K562 (cell line): ENCODE measurements around the gene FANCC. TPM values are rescaled to one million over a fixed set of nuclear protein-coding genes. Genes with fewer than 3 reads are reported as not detected.

ENCODE experiments used
- BCOR ChIP-seq: fragments of 450-650 bp; IDR thresholded peaks from 2 replicates; pipeline ENCODE4 v1.6.1; 2016
- FOXK2 ChIP-seq, 2 experiments: fragments of 450-650 bp; IDR thresholded peaks in 1 of 2; conservative IDR thresholded peaks in 1 of 2; 2 replicates each; pipeline ENCODE4 v1.6.1; 2016; ENCODE audit warnings: low read depth in 2 of 2, mild to moderate bottlenecking in 1 of 2
- HDAC8 ChIP-seq: fragments of 450-650 bp; IDR thresholded peaks from 2 replicates; pipeline ENCODE4 v1.6.1; 2016; ENCODE audit warnings: mild to moderate bottlenecking, missing genetic modification characterization, moderate library complexity, missing compliant biosample characterization
- KHSRP ChIP-seq: fragments of 450-650 bp; IDR thresholded peaks from 2 replicates; pipeline ENCODE4 v1.6.1; 2017
- LEF1 ChIP-seq: fragments of 450-650 bp; IDR thresholded peaks from 2 replicates; pipeline ENCODE4 v1.6.1; 2016; ENCODE audit warnings: mild to moderate bottlenecking
- MTA1 ChIP-seq: fragments of 450-650 bp; IDR thresholded peaks from 2 replicates; pipeline ENCODE4 v1.6.1; 2017; ENCODE audit warnings: borderline replicate concordance
- NEUROD1 ChIP-seq: fragments of 150-350 bp; IDR thresholded peaks from 2 replicates; pipeline ENCODE4 v1.6.1; 2014; ENCODE audit warnings: borderline replicate concordance, low read length, low read depth; ENCODE audit not compliant: partially characterized antibody
- NFIX ChIP-seq: fragments of 250-450 bp; sonication (Bioruptor Pico); IDR thresholded peaks from 2 replicates; pipeline ENCODE4 v1.4.0; 2020; ENCODE audit warnings: low read depth, mild to moderate bottlenecking, moderate library complexity
- NR4A1 ChIP-seq, 2 experiments: fragments of 250-450 bp in 1 of 2; fragments of 450-650 bp in 1 of 2; sonication (Bioruptor Pico) in 1 of 2; IDR thresholded peaks; 2 replicates each; pipeline versions ENCODE4 v1.4.0 to v1.6.1; 2016 to 2020; ENCODE audit warnings: mild to moderate bottlenecking in 2 of 2, missing compliant biosample characterization in 1 of 2, missing genetic modification characterization in 1 of 2, moderate library complexity in 1 of 2
- RAD51 ChIP-seq: fragments of 450-650 bp; IDR thresholded peaks from 2 replicates; pipeline ENCODE4 v1.7.1; 2016; ENCODE audit warnings: low read depth, mild to moderate bottlenecking, borderline replicate concordance
- RFX5 ChIP-seq: IDR thresholded peaks from 2 replicates; pipeline ENCODE4 v1.6.1; 2011; ENCODE audit warnings: low read depth, mild to moderate bottlenecking, improper control_type of control experiment, low read length
- SETDB1 ChIP-seq: IDR thresholded peaks from one replicate; pipeline ENCODE4 v1.6.1; 2012; ENCODE audit warnings: low read length, control low read depth, inconsistent platforms
- SPI1 ChIP-seq: IDR thresholded peaks from 2 replicates; pipeline ENCODE4 v1.6.1; 2011; ENCODE audit warnings: low read depth, low read length, control low read depth, borderline replicate concordance
- TAF1 ChIP-seq: IDR thresholded peaks from 2 replicates; pipeline ENCODE4 v1.6.1; 2011; ENCODE audit warnings: mild to moderate bottlenecking, low read length, moderate library complexity; ENCODE audit not compliant: insufficient read depth, control insufficient read depth, severe bottlenecking; ENCODE audit errors: extremely low read depth
- ZNF324 ChIP-seq: fragments of 250-450 bp; sonication (Bioruptor Pico); IDR thresholded peaks from 2 replicates; pipeline ENCODE4 v1.4.0; 2020; ENCODE audit warnings: mild to moderate bottlenecking
- ZNF586 ChIP-seq: fragments of 450-650 bp; formaldehyde crosslinking; conservative IDR thresholded peaks from 2 replicates; pipeline ENCODE4 v1.4.0; 2020; ENCODE audit warnings: mild to moderate bottlenecking, moderate library complexity
- ZNF644 ChIP-seq: fragments of 200-800 bp; sonication (Bioruptor generic); IDR thresholded peaks from 2 replicates; pipeline ENCODE4 v1.6.1; 2016; ENCODE audit warnings: low read depth, missing genetic modification characterization, missing compliant biosample characterization
- polyA plus RNA-seq, 8 experiments: library from polyadenylated mRNA; depleted of rRNA in 4 of 8; stranded (reverse) in 5 of 8; unstranded in 3 of 8; fragments of >200 nt; fragmentation: Nextera tagmentation in 2 of 8; fragmentation: Illumina TruSeq in 1 of 8; extraction: Ambion mirVana in 2 of 8; extraction: Trizol in 1 of 8; gene quantifications; 2 replicates each; pipeline versions ENCODE4 v1.2.1 to v1.2.3, GENCODE V29; 2011 to 2014; ENCODE audit warnings: inconsistent platforms in 1 of 8, missing spikeins in 1 of 8
- total RNA-seq, 7 experiments: library from RNA; depleted of rRNA in 6 of 7; stranded (reverse); fragments of >200 nt in 6 of 7; fragmentation: Illumina TruSeq in 2 of 7; extraction: Trizol in 2 of 7; gene quantifications; 2 replicates each; pipeline versions ENCODE4 v1.2.1 to v1.2.3, GENCODE V29; 2011 to 2021; ENCODE audit warnings: low replicate concordance in 1 of 7
- TF ChIP-seq, protein P1 (sequence below): sonication (generic); formaldehyde crosslinking; IDR thresholded peaks from 2 replicates; pipeline ENCODE4 v1.8.0; 2022; ENCODE audit warnings: missing genetic modification reagents, mild to moderate bottlenecking, borderline replicate concordance
- TF ChIP-seq, protein P2 (sequence below): IDR thresholded peaks from 2 replicates; pipeline ENCODE4 v1.6.1; 2012; ENCODE audit warnings: low read depth, low read length, improper control_type of control experiment, borderline replicate concordance
- TF ChIP-seq, protein P3 (sequence below): fragments of 250-450 bp; sonication (Bioruptor Pico); IDR thresholded peaks from 2 replicates; pipeline ENCODE4 v1.4.0; 2020; ENCODE audit warnings: borderline replicate concordance
- TF ChIP-seq, protein P4 (sequence below): sonication (generic); formaldehyde crosslinking; IDR thresholded peaks from 2 replicates; pipeline ENCODE4 v1.9.0; 2022; ENCODE audit warnings: mild to moderate bottlenecking, missing genetic modification reagents

Gene FANCC
- total and polyA plus RNA-seq, 9 of the 15 experiments (the other 6 are each of a cell fraction or from before 2014, with no cell fraction given) = 4.6 to 18.4 (median 14.2) TPM

DNA sequence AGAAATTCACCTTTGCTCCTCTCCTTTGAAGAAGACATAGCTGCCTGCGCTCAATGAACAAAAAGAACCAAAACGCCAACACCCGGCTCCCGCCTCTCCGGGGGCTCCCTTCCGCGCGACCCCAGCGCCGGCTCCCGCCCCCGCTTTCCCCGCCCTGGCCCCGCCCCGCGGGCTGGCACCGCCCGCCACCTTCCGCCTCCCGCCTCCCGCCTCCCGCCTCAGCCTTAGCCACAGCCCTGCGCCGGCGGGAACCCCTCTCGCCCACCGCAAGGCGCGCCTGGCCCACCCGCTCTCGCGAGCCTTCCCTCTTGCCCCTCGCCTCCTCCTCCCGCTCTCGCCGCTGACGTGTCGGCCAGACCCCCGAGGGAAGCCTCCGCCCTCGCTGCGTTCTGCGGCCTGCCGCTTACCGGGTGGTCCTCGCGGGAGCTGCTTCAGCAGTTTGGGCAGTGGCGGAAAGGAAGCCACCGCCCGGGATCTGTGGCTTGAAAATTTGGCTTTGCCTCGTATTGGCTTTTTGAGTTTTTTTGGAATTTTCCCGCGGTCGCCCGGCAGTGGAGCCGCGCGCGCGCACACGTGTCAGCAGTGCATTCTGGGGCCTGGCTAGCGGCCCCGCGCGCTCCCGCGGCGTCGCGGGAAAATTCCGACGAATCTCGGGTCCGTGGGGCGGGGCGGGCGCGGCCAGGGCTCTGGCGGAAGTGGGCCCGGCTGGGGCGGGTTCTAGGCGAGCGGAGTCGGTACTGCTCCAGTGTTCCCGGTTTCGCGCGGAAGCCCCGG, at the start of gene FANCC (continued):
- peak; percentile 89 for TF ChIP-seq ZNF644 (tag)
- TF ChIP-seq, protein P1, sequence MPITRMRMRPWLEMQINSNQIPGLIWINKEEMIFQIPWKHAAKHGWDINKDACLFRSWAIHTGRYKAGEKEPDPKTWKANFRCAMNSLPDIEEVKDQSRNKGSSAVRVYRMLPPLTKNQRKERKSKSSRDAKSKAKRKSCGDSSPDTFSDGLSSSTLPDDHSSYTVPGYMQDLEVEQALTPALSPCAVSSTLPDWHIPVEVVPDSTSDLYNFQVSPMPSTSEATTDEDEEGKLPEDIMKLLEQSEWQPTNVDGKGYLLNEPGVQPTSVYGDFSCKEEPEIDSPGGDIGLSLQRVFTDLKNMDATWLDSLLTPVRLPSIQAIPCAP (CRISPR knock-in tag) = no peak
- TF ChIP-seq NR4A1 (CRISPR knock-in tag; IDR thresholded peaks at IDR 0.05) = no peak
- no peak for TF ChIP-seq NR4A1 (tag; IDR thresholded peaks at IDR 0.05)
- TF ChIP-seq FOXK2 (conservative IDR thresholded peaks at IDR 0.05 in 1 of 2, IDR thresholded peaks at IDR 0.05 in 1 of 2; ENCODE audit: low read depth in 2 of 2) = no peak
- TF ChIP-seq ZNF324 (CRISPR knock-in tag) = no peak
- no peak for TF ChIP-seq HDAC8 (tag)
- peak; percentile 34; the same call in 1 of the 2 replicates for TF ChIP-seq RAD51
- TF ChIP-seq SETDB1 = no peak
- TF ChIP-seq, protein P2, sequence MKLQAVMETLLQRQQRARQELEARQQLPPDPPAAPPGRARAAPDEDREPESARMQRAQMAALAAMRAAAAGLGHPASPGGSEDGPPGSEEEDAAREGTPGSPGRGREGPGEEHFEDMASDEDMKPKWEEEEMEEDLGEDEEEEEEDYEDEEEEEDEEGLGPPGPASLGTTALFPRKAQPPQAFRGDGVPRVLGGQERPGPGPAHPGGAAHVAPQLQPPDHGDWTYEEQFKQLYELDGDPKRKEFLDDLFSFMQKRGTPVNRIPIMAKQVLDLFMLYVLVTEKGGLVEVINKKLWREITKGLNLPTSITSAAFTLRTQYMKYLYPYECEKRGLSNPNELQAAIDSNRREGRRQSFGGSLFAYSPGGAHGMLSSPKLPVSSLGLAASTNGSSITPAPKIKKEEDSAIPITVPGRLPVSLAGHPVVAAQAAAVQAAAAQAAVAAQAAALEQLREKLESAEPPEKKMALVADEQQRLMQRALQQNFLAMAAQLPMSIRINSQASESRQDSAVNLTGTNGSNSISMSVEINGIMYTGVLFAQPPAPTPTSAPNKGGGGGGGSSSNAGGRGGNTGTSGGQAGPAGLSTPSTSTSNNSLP = no peak
- peak; percentile 69; the same call in 1 of the 2 replicates for TF ChIP-seq MTA1
- TF ChIP-seq NFIX (CRISPR knock-in tag) = no peak
- peak; percentile 33 for TF ChIP-seq NEUROD1
- TF ChIP-seq, protein P3, sequence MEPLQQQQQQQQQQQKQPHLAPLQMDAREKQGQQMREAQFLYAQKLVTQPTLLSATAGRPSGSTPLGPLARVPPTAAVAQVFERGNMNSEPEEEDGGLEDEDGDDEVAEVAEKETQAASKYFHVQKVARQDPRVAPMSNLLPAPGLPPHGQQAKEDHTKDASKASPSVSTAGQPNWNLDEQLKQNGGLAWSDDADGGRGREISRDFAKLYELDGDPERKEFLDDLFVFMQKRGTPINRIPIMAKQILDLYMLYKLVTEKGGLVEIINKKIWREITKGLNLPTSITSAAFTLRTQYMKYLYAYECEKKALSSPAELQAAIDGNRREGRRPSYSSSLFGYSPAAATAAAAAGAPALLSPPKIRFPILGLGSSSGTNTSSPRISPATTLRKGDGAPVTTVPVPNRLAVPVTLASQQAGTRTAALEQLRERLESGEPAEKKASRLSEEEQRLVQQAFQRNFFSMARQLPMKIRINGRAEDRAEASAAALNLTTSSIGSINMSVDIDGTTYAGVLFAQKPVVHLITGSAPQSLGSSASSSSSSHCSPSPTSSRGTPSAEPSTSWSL (CRISPR knock-in tag) = no peak
- 0 out of 2 replicates have a peak, but pooled peaks have one; percentile 21 for TF ChIP-seq BCOR
- TF ChIP-seq TAF1 = peak; percentile 47
- no peak for TF ChIP-seq SPI1
- TF ChIP-seq RFX5 = no peak
- no peak for TF ChIP-seq LEF1
- TF ChIP-seq ZNF586 (CRISPR knock-in tag) = no peak
- TF ChIP-seq KHSRP = no peak
- TF ChIP-seq, protein P4, sequence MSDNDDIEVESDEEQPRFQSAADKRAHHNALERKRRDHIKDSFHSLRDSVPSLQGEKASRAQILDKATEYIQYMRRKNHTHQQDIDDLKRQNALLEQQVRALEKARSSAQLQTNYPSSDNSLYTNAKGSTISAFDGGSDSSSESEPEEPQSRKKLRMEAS (CRISPR knock-in tag) = peak; percentile 93
